A204.1 (cell line): ENCODE data around the gene NOX3.

ENCODE experiments used
- FAIRE-seq: peaks from 2 replicates; lab custom pipeline; 2012; peaks lifted over from hg19 to GRCh38; lab: Jason Lieb, UNC

NOX3 gene

GRCh38 chr6:155432293-155432692 lies 23.3 kb downstream of the NOX3 start:
- FAIRE-seq, result no peak

GRCh38 chr6:155429321-155429893 lies 26.2 kb downstream of the NOX3 start:
- peak; percentile 95 for FAIRE-seq

GRCh38 chr6:155426408-155426945 lies 29.2 kb downstream of the NOX3 start:
- no peak for FAIRE-seq

GRCh38 chr6:155424181-155424580 lies 31.5 kb downstream of the NOX3 start:
- FAIRE-seq, result no peak

GRCh38 chr6:155422635-155423034 lies 33.0 kb downstream of the NOX3 start:
- no peak for FAIRE-seq

GRCh38 chr6:155420492-155420891 lies 35.1 kb downstream of the NOX3 start:
- FAIRE-seq, result no peak

GRCh38 chr6:155419161-155419560 lies 36.5 kb downstream of the NOX3 start:
- FAIRE-seq, result peak; percentile 25

- FAIRE-seq, result peak; percentile 76
These were observed 37.5 kb downstream of the NOX3 start for GRCh38 chr6:155418017-155418761.

- peak; percentile 95 for FAIRE-seq
These were observed 38.2 kb downstream of the NOX3 start for GRCh38 chr6:155417454-155417853.

- FAIRE-seq, result no peak
These were observed 39.7 kb downstream of the NOX3 start for GRCh38 chr6:155415953-155416352.

GRCh38 chr6:155414049-155414448 lies 41.6 kb downstream of the NOX3 start:
- FAIRE-seq, result no peak

- FAIRE-seq, result no peak
These were observed 43.3 kb downstream of the NOX3 start for GRCh38 chr6:155412335-155412734.

GRCh38 chr6:155411154-155412052 lies 44.2 kb downstream of the NOX3 start:
- FAIRE-seq, result no peak

- FAIRE-seq, result no peak
These were observed 46.2 kb downstream of the NOX3 start for GRCh38 chr6:155409391-155409790.

GRCh38 chr6:155408981-155409380 lies 46.7 kb downstream of the NOX3 start:
- FAIRE-seq, result no peak

GRCh38 chr6:155408231-155408630 lies 47.4 kb downstream of the NOX3 start:
- no peak for FAIRE-seq

GRCh38 chr6:155406801-155407200 lies 48.8 kb downstream of the NOX3 start:
- no peak for FAIRE-seq

- no peak for FAIRE-seq
These were observed 50.7 kb downstream of the NOX3 start for GRCh38 chr6:155404937-155405336.

- no peak for FAIRE-seq
These were observed 52.9 kb downstream of the NOX3 start for GRCh38 chr6:155402656-155403304.

GRCh38 chr6:155400654-155400965 lies 55.0 kb downstream of the NOX3 start:
- FAIRE-seq, result no peak

GRCh38 chr6:155399745-155400653 lies 55.6 kb downstream of the NOX3 start:
- FAIRE-seq, result no peak
